K562 (cell line): ENCODE data around the gene LRRC3B. TPM values are rescaled to one million over a fixed set of nuclear protein-coding genes. Genes with fewer than 3 reads are reported as not detected.

Experiments
- CHD7 ChIP-seq: fragments of 200-600 bp; sonication (generic); IDR thresholded peaks from one replicate; pipeline ENCODE4 v1.6.1; 2012; ENCODE audit warnings: mild to moderate bottlenecking, low read depth, low read length, inconsistent platforms
- EZH2 ChIP-seq: IDR thresholded peaks from 2 replicates; pipeline ENCODE4 v1.6.1; 2012; ENCODE audit warnings: low read depth, mild to moderate bottlenecking, inconsistent platforms, low read length, borderline replicate concordance
- FOSL1 ChIP-seq: fragments of 200-800 bp; sonication (Bioruptor generic); conservative IDR thresholded peaks from 2 replicates; pipeline ENCODE4 v1.6.1; 2016; ENCODE audit warnings: missing genetic modification characterization, missing compliant biosample characterization
- MGA ChIP-seq: fragments of 450-650 bp; IDR thresholded peaks from 2 replicates; pipeline ENCODE4 v1.6.1; 2016; ENCODE audit warnings: mild to moderate bottlenecking, moderate library complexity
- polyA plus RNA-seq, 8 experiments: library from polyadenylated mRNA; depleted of rRNA in 4 of 8; stranded (reverse) in 5 of 8; unstranded in 3 of 8; fragments of >200 nt; fragmentation: Nextera tagmentation in 2 of 8; fragmentation: Illumina TruSeq in 1 of 8; extraction: Ambion mirVana in 2 of 8; extraction: Trizol in 1 of 8; gene quantifications; 2 replicates each; pipeline versions ENCODE4 v1.2.1 to v1.2.3, GENCODE V29; 2011 to 2014; ENCODE audit warnings: inconsistent platforms in 1 of 8, missing spikeins in 1 of 8
- total RNA-seq, 7 experiments: library from RNA; depleted of rRNA in 6 of 7; stranded (reverse); fragments of >200 nt in 6 of 7; fragmentation: Illumina TruSeq in 2 of 7; extraction: Trizol in 2 of 7; gene quantifications; 2 replicates each; pipeline versions ENCODE4 v1.2.1 to v1.2.3, GENCODE V29; 2011 to 2021; ENCODE audit warnings: low replicate concordance in 1 of 7

The LRRC3B gene
- total and polyA plus RNA-seq, 9 of the 15 experiments (the other 6 are each of a cell fraction or from before 2014, with no cell fraction given), result under 0.01 to 0.33 TPM; not detected in 7

GRCh38 chr3:26590919-26591484 lies 31.6 kb upstream of the LRRC3B start (continued):
- TF ChIP-seq MGA (no peak), CHD7 (no peak), FOSL1 (no peak), EZH2 (no peak)
